Kidney (tissue), 14 donors: ENCODE data around the gene TOMM20. TPM values are rescaled to one million over a fixed set of nuclear protein-coding genes. Genes with fewer than 3 reads are reported as not detected.
A peak's percentile ranks its signal among the peaks of the same experiment; 100 is the strongest.
"Not testable (repeated sequence)": the region's sequence is repeated elsewhere in the genome, so short reads cannot be mapped to it uniquely, and the experiment has no call there.

Experiments
- DNase-seq, 5 donors: peaks; one replicate each; pipeline ENCODE4 v3.0.0-alpha.2; 2013 to 2020
- FAIRE-seq: peaks from 2 replicates; lab custom pipeline; 2012; peaks lifted over from hg19 to GRCh38; lab: Jason Lieb, UNC
- H3K27ac ChIP-seq, 2 donors: one replicate each; pipeline ENCODE4 v1.7.0; 2013; ENCODE audit warnings: low read depth in 2 of 2, low read length in 2 of 2, inconsistent platforms in 1 of 2
- H3K27me3 ChIP-seq: one replicate; pipeline ENCODE4 v1.7.1; 2013; ENCODE audit warnings: low read length, inconsistent platforms; ENCODE audit not compliant: control insufficient read depth, insufficient read depth
- H3K36me3 ChIP-seq, 3 donors: one replicate each; pipeline versions ENCODE4 v1.7.0 to v1.7.1; 2013; ENCODE audit warnings: low read length in 3 of 3, control low read depth in 1 of 3, inconsistent platforms in 1 of 3; ENCODE audit not compliant: insufficient read depth in 3 of 3, control insufficient read depth in 2 of 3
- H3K4me1 ChIP-seq, 3 donors: one replicate each; pipeline versions ENCODE4 v1.7.0 to v1.7.1; 2013; ENCODE audit warnings: low read length in 3 of 3, inconsistent platforms in 1 of 3, low read depth in 1 of 3; ENCODE audit not compliant: control insufficient read depth in 2 of 3, insufficient read depth in 2 of 3
- H3K4me3 ChIP-seq, 3 donors: one replicate each; pipeline versions ENCODE4 v1.7.0 to v1.8.1; 2013; ENCODE audit warnings: low read length in 3 of 3, control low read depth in 1 of 3, inconsistent platforms in 1 of 3
- H3K9ac ChIP-seq, 3 donors: one replicate each; pipeline versions ENCODE4 v1.7.0 to v1.7.1; 2013; ENCODE audit warnings: low read length in 3 of 3, control low read depth in 1 of 3, inconsistent platforms in 1 of 3
- H3K9me3 ChIP-seq, 3 donors: one replicate each; pipeline versions ENCODE4 v1.7.0 to v1.7.1; 2013; ENCODE audit warnings: low read length in 3 of 3, control low read depth in 1 of 3, inconsistent platforms in 1 of 3; ENCODE audit not compliant: control insufficient read depth in 2 of 3, insufficient read depth in 1 of 3
- intact Hi-C: fragments of 100-400 bp; cut with DNase I; formaldehyde crosslinking; loops from one replicate; pipeline ENCODE4 v1.11.1; 2022
- polyA plus RNA-seq: library from polyadenylated mRNA; stranded (reverse); fragments of 350-450 nt; fragmentation: Illumina TruSeq; extraction: RNeasy Lipid Tissue Mini Kit (QIAGEN cat#74804); gene quantifications from one replicate; pipeline ENCODE4 v1.2.3, GENCODE V29; 2014; ENCODE audit warnings: low read depth, low replicate concordance; ENCODE audit not compliant: insufficient read depth
- total RNA-seq: library from RNA; stranded (reverse); fragmentation: NEBNext Ultra II Directional; extraction: Animal tissue kit (Norgen Biotek cat#: 25700); gene quantifications from one replicate; pipeline ENCODE4 v1.2.1, GENCODE V29; 2021
- TF ChIP-seq, protein P1 (sequence below): IDR thresholded peaks from 3 replicates; pipeline ENCODE4 v1.5.1; 2012; ENCODE audit warnings: mild to moderate bottlenecking, moderate library complexity, borderline replicate concordance; ENCODE audit not compliant: insufficient read depth; ENCODE audit errors: extremely low read depth
- donor health status: control.
- donor health status: control.
- donor health status: control.
- donor health status: control.
- donor health status: control.
- donor health status: DM: yes; HTN: yes; CAD: no.
- donor health status: Normal renal cell carcinoma (clear cell type).

Gene TOMM20
- total and polyA plus RNA-seq, 2 donors from 2014 or later, result 96.4 to 102 TPM

DNA sequence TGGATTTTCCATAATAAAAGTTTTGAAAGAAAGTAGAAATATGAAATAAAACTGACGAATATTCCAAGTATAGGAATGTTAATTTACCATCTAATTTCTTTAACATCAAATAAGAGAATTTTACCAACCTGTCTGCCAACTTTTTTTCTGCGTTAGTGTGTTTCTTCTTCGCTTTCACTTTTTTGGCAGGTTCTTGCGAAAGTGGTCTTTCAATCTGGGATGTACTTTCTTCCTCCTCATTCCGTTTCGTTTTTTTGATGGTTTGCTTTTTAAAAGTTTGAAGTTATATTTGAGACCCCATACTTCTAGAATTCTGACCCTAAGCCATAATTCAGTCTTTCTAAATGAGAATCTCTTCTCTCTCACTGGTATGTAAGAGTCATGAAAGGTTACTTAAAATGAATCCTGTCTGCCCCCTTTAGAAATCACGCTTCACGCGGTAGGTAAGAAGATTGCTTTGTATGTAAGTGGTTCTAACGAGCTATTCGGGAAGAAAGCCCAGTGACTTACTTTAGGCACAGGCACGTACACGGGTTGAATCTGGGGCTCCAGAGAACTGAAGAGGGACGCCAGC lies 31.8 kb upstream of the TOMM20 start:
- intact Hi-C loops, result no loop called here
- DNase-seq (peak in 2 of 5 donors; percentile 68 to 72), FAIRE-seq (no peak)
- H3K36me3 ChIP-seq, result peaks cover 4 to 23% (median 9%) of the 10 kb centered on the region in 3 donors
- H3K4me3 ChIP-seq, result peak overlapping the region; percentile 76 to 96 (median 95)
- H3K9ac ChIP-seq, result peak overlapping the region; percentile 88 to 98 (median 91)
- TF ChIP-seq, protein P1, sequence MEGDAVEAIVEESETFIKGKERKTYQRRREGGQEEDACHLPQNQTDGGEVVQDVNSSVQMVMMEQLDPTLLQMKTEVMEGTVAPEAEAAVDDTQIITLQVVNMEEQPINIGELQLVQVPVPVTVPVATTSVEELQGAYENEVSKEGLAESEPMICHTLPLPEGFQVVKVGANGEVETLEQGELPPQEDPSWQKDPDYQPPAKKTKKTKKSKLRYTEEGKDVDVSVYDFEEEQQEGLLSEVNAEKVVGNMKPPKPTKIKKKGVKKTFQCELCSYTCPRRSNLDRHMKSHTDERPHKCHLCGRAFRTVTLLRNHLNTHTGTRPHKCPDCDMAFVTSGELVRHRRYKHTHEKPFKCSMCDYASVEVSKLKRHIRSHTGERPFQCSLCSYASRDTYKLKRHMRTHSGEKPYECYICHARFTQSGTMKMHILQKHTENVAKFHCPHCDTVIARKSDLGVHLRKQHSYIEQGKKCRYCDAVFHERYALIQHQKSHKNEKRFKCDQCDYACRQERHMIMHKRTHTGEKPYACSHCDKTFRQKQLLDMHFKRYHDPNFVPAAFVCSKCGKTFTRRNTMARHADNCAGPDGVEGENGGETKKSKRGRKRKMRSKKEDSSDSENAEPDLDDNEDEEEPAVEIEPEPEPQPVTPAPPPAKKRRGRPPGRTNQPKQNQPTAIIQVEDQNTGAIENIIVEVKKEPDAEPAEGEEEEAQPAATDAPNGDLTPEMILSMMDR, result no peak
- H3K9me3 ChIP-seq, result no peaks in the 10 kb centered on the region
- peaks cover 0 to 11% (median 7%) of the 10 kb centered on the region in 3 donors for H3K4me1 ChIP-seq
- peak overlapping the region; percentile 83 to 87 for H3K27ac ChIP-seq
- H3K27me3 ChIP-seq, result no peaks in the 10 kb centered on the region

DNA sequence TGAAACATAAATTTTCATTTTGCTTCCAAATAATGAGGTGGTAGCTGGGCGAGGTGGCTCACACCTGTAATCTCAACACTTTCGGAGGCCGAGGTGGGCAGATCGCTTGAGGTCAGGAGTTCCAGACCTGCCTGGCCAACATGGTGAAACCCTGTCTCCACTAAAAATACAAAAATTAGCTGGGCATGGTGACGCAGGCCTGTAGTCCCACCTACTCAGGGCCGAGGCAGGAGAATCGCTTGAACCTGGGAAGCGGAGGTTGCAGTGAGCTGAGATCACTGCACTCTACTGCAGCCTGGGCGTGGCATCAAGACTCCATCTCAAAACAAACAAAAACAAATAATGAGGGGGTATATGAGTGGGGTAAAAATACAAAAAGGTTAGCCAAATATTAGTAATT lies 31.3 kb upstream of the TOMM20 start:
- FAIRE-seq, intact Hi-C loops: not testable (repeated sequence)
- H3K9ac ChIP-seq, result peak overlapping the region in 1 of 3 donors; percentile 91

DNA sequence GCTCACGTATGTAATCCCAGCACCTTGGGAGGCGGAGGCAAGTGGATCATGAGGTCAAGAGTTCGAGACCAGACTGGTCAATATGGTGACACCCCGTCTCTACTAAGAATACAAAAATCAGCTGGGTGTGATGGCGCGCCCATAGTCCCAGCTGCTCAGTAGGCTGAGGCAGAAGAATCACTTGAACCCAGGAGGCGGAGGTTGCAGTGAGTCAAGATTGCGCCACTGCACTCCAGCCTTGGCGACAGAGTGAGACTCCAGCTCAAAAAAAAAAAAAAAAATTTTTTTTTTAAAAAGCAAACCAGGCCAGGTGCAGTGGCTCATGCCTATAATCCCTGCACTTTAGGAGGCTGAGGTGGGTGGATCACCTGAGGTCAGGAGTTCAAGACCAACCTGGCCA lies 30.6 kb upstream of the TOMM20 start:
- H3K27me3 ChIP-seq, FAIRE-seq, H3K9me3 ChIP-seq, H3K27ac ChIP-seq, DNase-seq, H3K9ac ChIP-seq, H3K4me3 ChIP-seq, intact Hi-C loops: not testable (repeated sequence)
- H3K4me1 ChIP-seq, result peaks cover 0 to 11% (median 7%) of the 10 kb centered on the region in 3 donors
- peaks cover 7 to 23% (median 11%) of the 10 kb centered on the region in 3 donors for H3K36me3 ChIP-seq

More for the DNA sequence above, 31.3 kb upstream of the TOMM20 start:
- H3K4me1 ChIP-seq, result peaks cover 0 to 11% (median 7%) of the 10 kb centered on the region in 3 donors
- H3K36me3 ChIP-seq, result peaks cover 4 to 23% (median 9%) of the 10 kb centered on the region in 3 donors
- H3K9me3 ChIP-seq, DNase-seq, H3K27ac ChIP-seq, H3K27me3 ChIP-seq: not testable (repeated sequence)
- peak overlapping the region in 2 of 3 donors; percentile 95 to 96 for H3K4me3 ChIP-seq

DNA sequence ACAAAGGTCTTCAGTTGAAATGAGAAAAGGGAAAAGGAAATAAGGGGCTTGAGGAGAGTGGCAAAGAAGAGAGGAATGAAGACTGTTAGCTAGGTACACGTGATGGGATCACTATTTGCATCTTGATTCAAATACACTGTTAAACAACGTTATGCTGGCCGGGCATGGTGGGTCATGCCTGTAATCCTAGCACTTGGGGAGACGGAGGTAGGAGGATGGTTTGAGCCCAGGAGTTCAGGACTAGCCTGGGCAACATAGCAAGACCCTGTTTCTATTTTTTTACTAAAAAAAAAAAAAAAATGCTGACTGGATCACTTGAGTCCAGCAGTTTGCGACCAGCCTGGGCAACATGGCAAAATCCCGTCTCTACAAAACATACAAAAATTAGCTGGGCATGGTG lies 30.0 kb upstream of the TOMM20 start:
- no peak overlapping the region for H3K4me3 ChIP-seq
- TF ChIP-seq, protein P1, result no peak
- H3K36me3 ChIP-seq, result peaks cover 7 to 23% (median 11%) of the 10 kb centered on the region in 3 donors
- H3K27ac ChIP-seq, result no peak overlapping the region
- no peaks in the 10 kb centered on the region for H3K9me3 ChIP-seq
- DNase-seq (no peak), FAIRE-seq (no peak)
- H3K9ac ChIP-seq, result no peak overlapping the region
- intact Hi-C loops, result no loop called here
- peaks cover 0 to 11% (median 7%) of the 10 kb centered on the region in 3 donors for H3K4me1 ChIP-seq
- H3K27me3 ChIP-seq, result no peaks in the 10 kb centered on the region
